Measurements from ENCODE around the gene HLA-DRB1. TPM values are rescaled to one million over a fixed set of nuclear protein-coding genes. Genes with fewer than 3 reads are reported as not detected.

Gene HLA-DRB1
- total RNA-seq, 1 donor from 2014 or later = 33.7 TPM

- Mint-ChIP-seq H3K4me3 (no peak overlapping the region), H3K9me3 (no peaks in the 10 kb centered on the region), H3K27me3 (ENCODE audit: insufficient read depth) (no peaks in the 10 kb centered on the region), H3K27ac (no peak overlapping the region), H3K4me1 (ENCODE audit: low read depth) (peaks cover 10% of the 10 kb centered on the region), H3K36me3 (ENCODE audit: low read depth) (peaks cover 11% of the 10 kb centered on the region)
- intact Hi-C loops (cut with micrococcal nuclease) = no loop called here
- DNase-seq (ENCODE audit: low spot score) = no peak
Measured at GRCh38 chr6:32576250-32576649, 13.4 kb downstream of the HLA-DRB1 start.

GRCh38 chr6:32570363-32570905 lies 19.2 kb downstream of the HLA-DRB1 start:
- Mint-ChIP-seq H3K27me3 (ENCODE audit: insufficient read depth) (peaks cover 2% of the 10 kb centered on the region), H3K4me1 (ENCODE audit: low read depth) (peaks cover 14% of the 10 kb centered on the region), H3K27ac (no peak overlapping the region), H3K4me3 (no peak overlapping the region), H3K36me3 (ENCODE audit: low read depth) (no peaks in the 10 kb centered on the region), H3K9me3 (no peaks in the 10 kb centered on the region)
- no peak for DNase-seq (ENCODE audit: low spot score)
- intact Hi-C loops (cut with micrococcal nuclease) = loop anchor here (2.0 kb wide), 1 partner anchor 42 kb away; no protein-coding TSS in a partner anchor

- DNase-seq (ENCODE audit: low spot score) = no peak
- Mint-ChIP-seq H3K9me3 (no peaks in the 10 kb centered on the region), H3K36me3 (ENCODE audit: low read depth) (no peaks in the 10 kb centered on the region), H3K27ac (no peak overlapping the region), H3K27me3 (ENCODE audit: insufficient read depth) (peaks cover 5% of the 10 kb centered on the region), H3K4me1 (ENCODE audit: low read depth) (peaks cover 14% of the 10 kb centered on the region), H3K4me3 (no peak overlapping the region)
- intact Hi-C loops (cut with micrococcal nuclease) = no loop called here
Measured at GRCh38 chr6:32568561-32568960, 21.1 kb downstream of the HLA-DRB1 start.

- intact Hi-C loops (cut with micrococcal nuclease) = no loop called here
- peaks cover 14% of the 10 kb centered on the region for H3K4me1 Mint-ChIP-seq (ENCODE audit: low read depth)
- no peaks in the 10 kb centered on the region for H3K36me3 Mint-ChIP-seq (ENCODE audit: low read depth)
- H3K9me3 Mint-ChIP-seq = no peaks in the 10 kb centered on the region
- H3K27ac Mint-ChIP-seq = no peak overlapping the region
- no peak for DNase-seq (ENCODE audit: low spot score)
- peaks cover 5% of the 10 kb centered on the region for H3K27me3 Mint-ChIP-seq (ENCODE audit: insufficient read depth)
- H3K4me3 Mint-ChIP-seq = no peak overlapping the region
Measured at GRCh38 chr6:32566957-32567356, 22.7 kb downstream of the HLA-DRB1 start.

- DNase-seq (ENCODE audit: low spot score) = no peak
- peaks cover 3% of the 10 kb centered on the region for H3K27me3 Mint-ChIP-seq (ENCODE audit: insufficient read depth)
- no peaks in the 10 kb centered on the region for H3K36me3 Mint-ChIP-seq (ENCODE audit: low read depth)
- H3K4me1 Mint-ChIP-seq (ENCODE audit: low read depth) = peaks cover 14% of the 10 kb centered on the region
- no peak overlapping the region for H3K27ac Mint-ChIP-seq
- no peaks in the 10 kb centered on the region for H3K9me3 Mint-ChIP-seq
- intact Hi-C loops (cut with micrococcal nuclease) = no loop called here
- H3K4me3 Mint-ChIP-seq = no peak overlapping the region
Measured at GRCh38 chr6:32565511-32565910, 24.1 kb downstream of the HLA-DRB1 start.

GRCh38 chr6:32562940-32563339 lies 26.7 kb downstream of the HLA-DRB1 start:
- no peaks in the 10 kb centered on the region for H3K4me1 Mint-ChIP-seq (ENCODE audit: low read depth)
- peaks cover 7% of the 10 kb centered on the region for H3K27me3 Mint-ChIP-seq (ENCODE audit: insufficient read depth)
- intact Hi-C loops (cut with micrococcal nuclease) = no loop called here

GRCh38 chr6:32559747-32560146 lies 29.9 kb downstream of the HLA-DRB1 start:
- intact Hi-C loops (cut with micrococcal nuclease) = loop anchor here (1.0 kb wide), 1 partner anchor 36 kb away; no protein-coding TSS in a partner anchor
- no peak for DNase-seq (ENCODE audit: low spot score)
- no peak overlapping the region for H3K4me3 Mint-ChIP-seq
- no peaks in the 10 kb centered on the region for H3K9me3 Mint-ChIP-seq
- H3K4me1 Mint-ChIP-seq (ENCODE audit: low read depth) = no peaks in the 10 kb centered on the region
- H3K27me3 Mint-ChIP-seq (ENCODE audit: insufficient read depth) = peaks cover 13% of the 10 kb centered on the region
- no peak overlapping the region for H3K27ac Mint-ChIP-seq
- no peaks in the 10 kb centered on the region for H3K36me3 Mint-ChIP-seq (ENCODE audit: low read depth)

More at GRCh38 chr6:32562940-32563339, 26.7 kb downstream of the HLA-DRB1 start:
- no peak overlapping the region for H3K27ac Mint-ChIP-seq
- H3K9me3 Mint-ChIP-seq = no peaks in the 10 kb centered on the region
- no peaks in the 10 kb centered on the region for H3K36me3 Mint-ChIP-seq (ENCODE audit: low read depth)
- no peak overlapping the region for H3K4me3 Mint-ChIP-seq
- no peak for DNase-seq (ENCODE audit: low spot score)

- no peak overlapping the region for H3K27ac Mint-ChIP-seq
- H3K9me3 Mint-ChIP-seq = no peaks in the 10 kb centered on the region
- peaks cover 17% of the 10 kb centered on the region for H3K27me3 Mint-ChIP-seq (ENCODE audit: insufficient read depth)
- intact Hi-C loops (cut with micrococcal nuclease) = loop anchor here (1.0 kb wide), 1 partner anchor 35 kb away; no protein-coding TSS in a partner anchor
- H3K4me3 Mint-ChIP-seq = no peak overlapping the region
- no peaks in the 10 kb centered on the region for H3K36me3 Mint-ChIP-seq (ENCODE audit: low read depth)
- H3K4me1 Mint-ChIP-seq (ENCODE audit: low read depth) = no peaks in the 10 kb centered on the region
- DNase-seq (ENCODE audit: low spot score) = no peak
Measured at GRCh38 chr6:32558426-32559057, 31.1 kb downstream of the HLA-DRB1 start.

GRCh38 chr6:32554116-32554965 lies 35.3 kb downstream of the HLA-DRB1 start:
- Mint-ChIP-seq H3K36me3 (ENCODE audit: low read depth) (no peaks in the 10 kb centered on the region), H3K4me1 (ENCODE audit: low read depth) (no peaks in the 10 kb centered on the region), H3K27me3 (ENCODE audit: insufficient read depth) (peaks cover 17% of the 10 kb centered on the region), H3K4me3 (no peak overlapping the region), H3K27ac (no peak overlapping the region), H3K9me3 (no peaks in the 10 kb centered on the region)
- intact Hi-C loops (cut with micrococcal nuclease) = no loop called here
- DNase-seq (ENCODE audit: low spot score) = no peak

- DNase-seq (ENCODE audit: low spot score) = no peak
- H3K9me3 Mint-ChIP-seq = no peaks in the 10 kb centered on the region
- H3K4me1 Mint-ChIP-seq (ENCODE audit: low read depth) = no peaks in the 10 kb centered on the region
- H3K27ac Mint-ChIP-seq = no peak overlapping the region
- no peak overlapping the region for H3K4me3 Mint-ChIP-seq
- no peaks in the 10 kb centered on the region for H3K36me3 Mint-ChIP-seq (ENCODE audit: low read depth)
- intact Hi-C loops (cut with micrococcal nuclease) = loop anchor here (1.0 kb wide), 1 partner anchor 29 kb away; no protein-coding TSS in a partner anchor
- peaks cover 15% of the 10 kb centered on the region for H3K27me3 Mint-ChIP-seq (ENCODE audit: insufficient read depth)
Measured at GRCh38 chr6:32553037-32553742, 36.5 kb downstream of the HLA-DRB1 start.

- Mint-ChIP-seq H3K36me3 (ENCODE audit: low read depth) (no peaks in the 10 kb centered on the region), H3K4me1 (ENCODE audit: low read depth) (no peaks in the 10 kb centered on the region), H3K9me3 (no peaks in the 10 kb centered on the region), H3K27me3 (ENCODE audit: insufficient read depth) (peaks cover 17% of the 10 kb centered on the region), H3K4me3 (no peak overlapping the region), H3K27ac (no peak overlapping the region)
- DNase-seq (ENCODE audit: low spot score) = no peak
- intact Hi-C loops (cut with micrococcal nuclease) = no loop called here
Measured at GRCh38 chr6:32551410-32551809, 38.2 kb downstream of the HLA-DRB1 start.

- peaks cover 19% of the 10 kb centered on the region for H3K27me3 Mint-ChIP-seq (ENCODE audit: insufficient read depth)
- peaks cover 9% of the 10 kb centered on the region for H3K9me3 Mint-ChIP-seq
- H3K36me3 Mint-ChIP-seq (ENCODE audit: low read depth) = no peaks in the 10 kb centered on the region
- no peak overlapping the region for H3K4me3 Mint-ChIP-seq
- H3K27ac Mint-ChIP-seq = no peak overlapping the region
- intact Hi-C loops (cut with micrococcal nuclease) = loop anchor here (1.0 kb wide), 1 partner anchor 39 kb away; no protein-coding TSS in a partner anchor
- no peak for DNase-seq (ENCODE audit: low spot score)
- H3K4me1 Mint-ChIP-seq (ENCODE audit: low read depth) = no peaks in the 10 kb centered on the region
Measured at GRCh38 chr6:32539839-32540238, 49.8 kb downstream of the HLA-DRB1 start.

All from activated T-helper 1 cell treated with anti-CD3 and anti-CD28 coated beads, Interleukin-12 subunit alpha, Interleukin-12 subunit beta, Interleukin-2, Interleukin-4 antibody, amounts not matched to agents 30 ng/mL and 10 ng/mL and 1 ng/mL, durations not matched to agents 14 hours and 24 hours and 36 hours (primary cell).